Measurements from ENCODE around the gene SLC9A8. TPM values are rescaled to one million over a fixed set of nuclear protein-coding genes. Genes with fewer than 3 reads are reported as not detected.

Gene SLC9A8
- total and polyA plus RNA-seq, 2 donors (not counting 3 experiments of a cell fraction or from before 2014, with no cell fraction given) = 5.1 to 14.4 TPM

DNA sequence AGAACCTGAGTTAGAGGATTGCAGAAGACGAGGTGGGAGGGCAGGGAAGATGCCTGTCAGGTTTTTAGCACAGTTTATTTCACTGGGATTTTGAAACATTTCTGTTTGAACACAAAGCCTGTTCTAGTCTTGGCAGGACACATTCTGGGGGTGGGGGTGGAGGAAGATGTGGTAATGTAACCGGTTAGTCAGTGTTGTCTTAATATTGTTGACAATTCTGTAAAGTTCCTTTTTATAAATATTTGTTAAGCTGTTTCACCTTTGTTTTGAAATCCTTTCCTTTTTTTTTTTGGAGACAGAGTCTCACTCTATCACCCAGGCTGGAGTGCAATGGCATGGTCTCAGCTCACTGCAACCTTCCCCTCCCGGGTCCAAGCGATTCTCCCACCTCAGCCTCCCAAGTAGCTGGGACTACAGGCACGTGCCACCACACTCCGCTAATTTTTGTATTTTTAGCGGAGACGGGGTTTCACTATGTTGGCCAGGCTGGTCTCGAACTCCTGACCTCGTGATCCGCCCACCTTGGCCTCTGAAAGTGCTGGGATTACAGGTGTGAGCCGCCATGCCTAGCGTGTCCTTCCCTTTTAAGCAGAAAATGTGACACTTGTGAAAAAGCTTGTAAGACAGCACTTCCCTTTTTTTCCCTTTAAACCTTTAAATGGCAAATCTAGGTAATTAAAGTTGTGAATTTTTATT, 20.2 kb downstream of the SLC9A8 start:
- DNase-seq (ENCODE audit: low read depth, low spot score) (no peak), FAIRE-seq (no peak)
- no peaks in the 10 kb centered on the region for H3K4me1 ChIP-seq (ENCODE audit: control insufficient read depth, extremely low read depth, insufficient read depth, low read length)
- no peak overlapping the region for H2AFZ ChIP-seq (ENCODE audit: low read depth, low read length)
- no peaks in the 10 kb centered on the region for H4K20me1 ChIP-seq (replicated peaks; ENCODE audit: control insufficient read depth, extremely low read depth, insufficient read depth, low read length)
- POLR2A ChIA-PET = no interaction called here
- H3K9me1 ChIP-seq (replicated peaks; ENCODE audit: control insufficient read depth, extremely low read depth, insufficient read depth, low read length) = no peaks in the 10 kb centered on the region
- H3K79me2 ChIP-seq (ENCODE audit: control insufficient read depth, insufficient read depth, low read length) = no peaks in the 10 kb centered on the region
- no peaks in the 10 kb centered on the region for H3K9me3 ChIP-seq (replicated peaks; ENCODE audit: control insufficient read depth, insufficient read depth, low read length)
- H3K4me3 ChIP-seq (replicated peaks in 1 of 3; ENCODE audit: insufficient read depth in 1 of 3, low read depth in 1 of 3, low read length in 3 of 3) = no peak overlapping the region
- TF ChIP-seq POLR2AphosphoS5 (IDR thresholded peaks at IDR 0.05; ENCODE audit: insufficient read depth, low read depth, low read length) (no peak), MYC (IDR thresholded peaks at IDR 0.05; ENCODE audit: low read depth, low read length) (no peak), FOS (IDR thresholded peaks at IDR 0.05; ENCODE audit: borderline replicate concordance, insufficient read depth, low read length) (no peak), JUN (IDR thresholded peaks at IDR 0.05; ENCODE audit: borderline replicate concordance, insufficient read depth, insufficient read length, low read depth) (no peak), GATA2 (IDR thresholded peaks at IDR 0.05; ENCODE audit: insufficient read depth, insufficient read length, low read depth, low read length) (no peak), POLR2A (IDR thresholded peaks at IDR 0.05; ENCODE audit: low read depth, low read length) (no peak), EZH2 (IDR thresholded peaks at IDR 0.05; ENCODE audit: borderline replicate concordance, low read depth, low read length, severe bottlenecking) (no peak)
- TF ChIP-seq, protein P1, sequence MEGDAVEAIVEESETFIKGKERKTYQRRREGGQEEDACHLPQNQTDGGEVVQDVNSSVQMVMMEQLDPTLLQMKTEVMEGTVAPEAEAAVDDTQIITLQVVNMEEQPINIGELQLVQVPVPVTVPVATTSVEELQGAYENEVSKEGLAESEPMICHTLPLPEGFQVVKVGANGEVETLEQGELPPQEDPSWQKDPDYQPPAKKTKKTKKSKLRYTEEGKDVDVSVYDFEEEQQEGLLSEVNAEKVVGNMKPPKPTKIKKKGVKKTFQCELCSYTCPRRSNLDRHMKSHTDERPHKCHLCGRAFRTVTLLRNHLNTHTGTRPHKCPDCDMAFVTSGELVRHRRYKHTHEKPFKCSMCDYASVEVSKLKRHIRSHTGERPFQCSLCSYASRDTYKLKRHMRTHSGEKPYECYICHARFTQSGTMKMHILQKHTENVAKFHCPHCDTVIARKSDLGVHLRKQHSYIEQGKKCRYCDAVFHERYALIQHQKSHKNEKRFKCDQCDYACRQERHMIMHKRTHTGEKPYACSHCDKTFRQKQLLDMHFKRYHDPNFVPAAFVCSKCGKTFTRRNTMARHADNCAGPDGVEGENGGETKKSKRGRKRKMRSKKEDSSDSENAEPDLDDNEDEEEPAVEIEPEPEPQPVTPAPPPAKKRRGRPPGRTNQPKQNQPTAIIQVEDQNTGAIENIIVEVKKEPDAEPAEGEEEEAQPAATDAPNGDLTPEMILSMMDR (IDR thresholded peaks at IDR 0.05; ENCODE audit: extremely low read depth in 1 of 2, insufficient read depth in 1 of 2, low read depth in 1 of 2, low read length in 2 of 2) = no peak
- TF ChIP-seq, protein P2, sequence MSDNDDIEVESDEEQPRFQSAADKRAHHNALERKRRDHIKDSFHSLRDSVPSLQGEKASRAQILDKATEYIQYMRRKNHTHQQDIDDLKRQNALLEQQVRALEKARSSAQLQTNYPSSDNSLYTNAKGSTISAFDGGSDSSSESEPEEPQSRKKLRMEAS (IDR thresholded peaks at IDR 0.05; ENCODE audit: insufficient read depth, insufficient read length) = no peak
- H3K27ac ChIP-seq (ENCODE audit: insufficient read depth, low read depth, low read length) = no peak overlapping the region
- no peaks in the 10 kb centered on the region for H3K27me3 ChIP-seq (ENCODE audit: control insufficient read depth in 2 of 2, insufficient read depth in 2 of 2, low read length in 2 of 2)
- H3K4me2 ChIP-seq (ENCODE audit: insufficient read depth, low read length) = no peak overlapping the region
- CTCF ChIA-PET = interaction anchor here (1.3 to 1.5 kb wide), 2 partner anchors 13 to 56 kb away, joined by 3 to 4 read pairs; no protein-coding TSS in a partner anchor
- dilution Hi-C loops (cut with MboI; ENCODE audit: extremely low pct_ligation_motif_present, low sequenced_read_pairs) (loop anchor here (25.0 kb wide), 1 partner anchor 170 kb away; no protein-coding TSS in a partner anchor), intact Hi-C loops (cut with micrococcal nuclease) (no loop called here)
- peaks cover 0 to 3% of the 10 kb centered on the region in 2 experiments for H3K36me3 ChIP-seq (ENCODE audit: control insufficient read depth in 2 of 2, extremely low read depth in 1 of 2, insufficient read depth in 2 of 2, low read length in 2 of 2)
- BruUV-seq (replicated peaks) = no TSS peak
- no peak overlapping the region for H3K9ac ChIP-seq (replicated peaks; ENCODE audit: extremely low read depth, insufficient read depth, low read length)

All from endothelial cell of umbilical vein (primary cell).